WTC11 (cell line): Measurements from ENCODE around the gene NPVF. TPM values are rescaled to one million over a fixed set of nuclear protein-coding genes. Genes with fewer than 3 reads are reported as not detected.

Source experiments
- ATAC-seq: fragments of 200-7000 bp; cut with Tn5 transposase; 2 replicates; pipeline ENCODE4 v1.10.0; 2021; ENCODE audit warnings: mild to moderate bottlenecking, moderate library complexity
- CTCF ChIA-PET: fragments of 300-600 bp; sonication (Branson Sonifier 250); formaldehyde crosslinking; loops from one replicate; lab custom pipeline; 2021; ENCODE audit warnings: antibody characterized with exemption; lab: Charles Lee
- POLR2A ChIA-PET: fragments of 350-600 bp; sonication (Branson Sonifier 250); formaldehyde crosslinking; loops from one replicate; lab custom pipeline; 2021; ENCODE audit warnings: antibody characterized with exemption; lab: Charles Lee
- DNase-seq: peaks from one replicate; pipeline ENCODE4 v3.0.0; 2021; ENCODE audit warnings: low spot score
- H3K27ac Mint-ChIP-seq: 2 replicates; pipeline ENCODE4 v1.8.0; 2021; ENCODE audit warnings: mixed read lengths
- H3K27me3 Mint-ChIP-seq: 2 replicates; pipeline ENCODE4 v1.8.0; 2021; ENCODE audit warnings: low read depth, mild to moderate bottlenecking, moderate library complexity, mixed read lengths
- H3K36me3 Mint-ChIP-seq: 2 replicates; pipeline ENCODE4 v1.8.0; 2021; ENCODE audit warnings: mixed read lengths
- H3K4me1 Mint-ChIP-seq: 2 replicates; pipeline ENCODE4 v1.8.0; 2022; ENCODE audit warnings: mixed read lengths
- H3K4me3 Mint-ChIP-seq: 2 replicates; pipeline ENCODE4 v1.8.0; 2021; ENCODE audit warnings: mild to moderate bottlenecking, moderate library complexity, mixed read lengths
- H3K9me3 Mint-ChIP-seq: 2 replicates; pipeline ENCODE4 v1.8.0; 2021; ENCODE audit warnings: mixed read lengths
- AFF4 ChIP-seq: sonication (generic); formaldehyde crosslinking; IDR thresholded peaks from 2 replicates; pipeline ENCODE4 v1.8.1; 2023; ENCODE audit warnings: mild to moderate bottlenecking, missing genetic modification reagents, borderline replicate concordance
- ATF1 ChIP-seq: sonication (generic); formaldehyde crosslinking; IDR thresholded peaks from 2 replicates; pipeline ENCODE4 v1.8.1; 2023; ENCODE audit warnings: mild to moderate bottlenecking, moderate library complexity, missing genetic modification reagents
- ELF4 ChIP-seq: sonication (generic); formaldehyde crosslinking; IDR thresholded peaks from 2 replicates; pipeline ENCODE4 v1.8.1; 2022; ENCODE audit warnings: low read depth, mild to moderate bottlenecking, moderate library complexity, missing genetic modification reagents
- FOXK1 ChIP-seq: sonication (generic); formaldehyde crosslinking; IDR thresholded peaks from 2 replicates; pipeline ENCODE4 v1.8.0; 2022; ENCODE audit warnings: mild to moderate bottlenecking, moderate library complexity, missing genetic modification reagents
- GRHL2 ChIP-seq: fragments of 250-450 bp; sonication (Bioruptor Pico); IDR thresholded peaks from 2 replicates; pipeline ENCODE4 v1.8.0; 2022; ENCODE audit warnings: mild to moderate bottlenecking, moderate library complexity; ENCODE audit not compliant: insufficient replicate concordance, severe bottlenecking
- IRF1 ChIP-seq: sonication (generic); formaldehyde crosslinking; IDR thresholded peaks from 2 replicates; pipeline ENCODE4 v1.8.0; 2023; ENCODE audit warnings: missing genetic modification reagents
- NR3C1 ChIP-seq: sonication (generic); formaldehyde crosslinking; conservative IDR thresholded peaks from 2 replicates; pipeline ENCODE4 v1.8.1; 2023; ENCODE audit warnings: low read depth, mild to moderate bottlenecking, missing genetic modification reagents
- RELA ChIP-seq: sonication (generic); formaldehyde crosslinking; IDR thresholded peaks from 2 replicates; pipeline ENCODE4 v1.8.1; 2022; ENCODE audit warnings: missing genetic modification reagents, mild to moderate bottlenecking, borderline replicate concordance
- SOX15 ChIP-seq: fragments of 250-450 bp; sonication (Bioruptor Pico); IDR thresholded peaks from 2 replicates; pipeline ENCODE4 v1.9.0; 2021; ENCODE audit warnings: mild to moderate bottlenecking
- SP1 ChIP-seq: sonication (generic); formaldehyde crosslinking; conservative IDR thresholded peaks from 2 replicates; pipeline ENCODE4 v1.8.1; 2022; ENCODE audit warnings: missing genetic modification reagents
- USF1 ChIP-seq: sonication (generic); formaldehyde crosslinking; IDR thresholded peaks from 2 replicates; pipeline ENCODE4 v1.8.0; 2022; ENCODE audit warnings: mild to moderate bottlenecking, missing genetic modification reagents
- USF2 ChIP-seq: sonication (generic); formaldehyde crosslinking; IDR thresholded peaks from 2 replicates; pipeline ENCODE4 v1.8.1; 2023; ENCODE audit warnings: mild to moderate bottlenecking, missing genetic modification reagents, moderate library complexity
- ZNF121 ChIP-seq: sonication (generic); formaldehyde crosslinking; IDR thresholded peaks from 2 replicates; pipeline ENCODE4 v1.8.0; 2023; ENCODE audit warnings: missing genetic modification reagents
- ZNF512 ChIP-seq: sonication (generic); formaldehyde crosslinking; IDR thresholded peaks from 2 replicates; pipeline ENCODE4 v1.8.1; 2022; ENCODE audit warnings: missing genetic modification reagents, borderline replicate concordance
- ZNF671 ChIP-seq: fragments of 250-450 bp; sonication (Bioruptor Pico); IDR thresholded peaks from 2 replicates; pipeline ENCODE4 v1.8.0; 2021; ENCODE audit warnings: mild to moderate bottlenecking
- total RNA-seq: library from RNA; stranded (reverse); gene quantifications from 3 replicates; pipeline ENCODE4 v1.2.3, GENCODE V29; 2021

The NPVF gene
- total RNA-seq, 1 experiment from 2014 or later = not detected

GRCh38 chr7:25238066-25238725 lies 9.9 kb upstream of the NPVF start:
- Mint-ChIP-seq H3K4me3 (no peak overlapping the region), H3K27ac (no peak overlapping the region), H3K27me3 (peaks cover 57% of the 10 kb centered on the region), H3K36me3 (no peaks in the 10 kb centered on the region), H3K9me3 (no peaks in the 10 kb centered on the region), H3K4me1 (no peaks in the 10 kb centered on the region)
- no peak for DNase-seq
- ChIA-PET CTCF (no interaction called here), POLR2A (no interaction called here)
- TF ChIP-seq AFF4 (CRISPR knock-in tag) (no peak), GRHL2 (CRISPR knock-in tag) (no peak)
- ATAC-seq = no peak

GRCh38 chr7:25235471-25235870 lies 7.2 kb upstream of the NPVF start:
- ATAC-seq (no peak), DNase-seq (no peak)
- Mint-ChIP-seq H3K9me3 (no peaks in the 10 kb centered on the region), H3K27me3 (peaks cover 29% of the 10 kb centered on the region), H3K4me3 (no peak overlapping the region), H3K4me1 (no peaks in the 10 kb centered on the region)
- TF ChIP-seq NR3C1 = no peak
- TF ChIP-seq SP1 = no peak
- TF ChIP-seq ZNF512 (CRISPR knock-in tag) = no peak
- TF ChIP-seq USF1 (CRISPR knock-in tag) = no peak
- no peak for TF ChIP-seq SOX15
- TF ChIP-seq FOXK1 = no peak
- no peak for TF ChIP-seq RELA (CRISPR knock-in tag)
- TF ChIP-seq ZNF671 = no peak
- TF ChIP-seq ZNF121 (CRISPR knock-in tag) = no peak
- TF ChIP-seq IRF1 (CRISPR knock-in tag) = no peak
- no peak for TF ChIP-seq ATF1
- no peak for TF ChIP-seq ELF4 (CRISPR knock-in tag)
- no peak for TF ChIP-seq USF2 (CRISPR knock-in tag)
- no peak for TF ChIP-seq AFF4 (CRISPR knock-in tag)
- TF ChIP-seq, all 79 proteins: peak for 0
- Mint-ChIP-seq H3K36me3 (no peaks in the 10 kb centered on the region), H3K27ac (no peak overlapping the region)
- ChIA-PET POLR2A (interaction anchor here (0.6 kb wide), 1 partner anchor 996 kb away, joined by 3 read pairs; no protein-coding TSS in a partner anchor), CTCF (interaction anchor here (0.6 to 2.7 kb wide), 3 partner anchors 19 to 164 kb away, joined by 3 to 17 read pairs (median 5); a partner anchor contains a TSS)
